ENCODE results near the gene CHMP4A.

- TF ChIP-seq SP1 (IDR thresholded peaks at IDR 0.05): no peak
- TF ChIP-seq ARNT (IDR thresholded peaks at IDR 0.05): no peak
Observed at GRCh38 chr14:24252289-24253124, 39.2 kb upstream of the CHMP4A start.
